Fibroblast of lung (primary cell): ENCODE measurements around the gene SMARCA4. TPM values are rescaled to one million over a fixed set of nuclear protein-coding genes. Genes with fewer than 3 reads are reported as not detected.

Experiments
- DNase-seq, 2 donors: peaks; one replicate each; pipeline versions ENCODE4 v3.0.0 to v3.0.0-alpha.2; 2010; ENCODE audit warnings: low read depth in 2 of 2
- H2AFZ ChIP-seq: 2 replicates; pipeline ENCODE4 v1.5.1; 2012; ENCODE audit warnings: low read length, control low read depth, inconsistent platforms
- H3K27ac ChIP-seq: 2 replicates; pipeline ENCODE4 v1.5.1; 2011; ENCODE audit warnings: low read length, control low read depth; ENCODE audit not compliant: insufficient read depth
- H3K27me3 ChIP-seq: 2 replicates; pipeline ENCODE4 v1.5.1; 2011; ENCODE audit warnings: mild to moderate bottlenecking, low read length; ENCODE audit not compliant: control insufficient read depth, insufficient read depth
- H3K36me3 ChIP-seq: 2 replicates; pipeline ENCODE4 v1.5.1; 2011; ENCODE audit warnings: low read length; ENCODE audit not compliant: control insufficient read depth, insufficient read depth
- H3K4me1 ChIP-seq: 2 replicates; pipeline ENCODE4 v1.5.1; 2011; ENCODE audit warnings: low read length; ENCODE audit not compliant: control insufficient read depth, insufficient read depth; ENCODE audit errors: extremely low read depth
- H3K4me2 ChIP-seq: 2 replicates; pipeline ENCODE4 v1.5.1; 2011; ENCODE audit warnings: low read length, control low read depth; ENCODE audit not compliant: insufficient read depth; ENCODE audit errors: extremely low read depth
- H3K4me3 ChIP-seq, 4 experiments: fragments of 200-600 bp in 1 of 4; sonication (generic) in 1 of 4; replicated peaks in 1 of 4; 2 replicates each; pipeline ENCODE4 v1.5.1; 2011 to 2016; ENCODE audit warnings: low read length in 4 of 4, low read depth in 3 of 4, mild to moderate bottlenecking in 3 of 4, control low read depth in 2 of 4, inconsistent platforms in 1 of 4, mixed read lengths in 1 of 4; ENCODE audit not compliant: insufficient read depth in 1 of 4; ENCODE audit errors: control extremely low read depth in 1 of 4
- H3K79me2 ChIP-seq: 2 replicates; pipeline ENCODE4 v1.5.1; 2012; ENCODE audit warnings: mild to moderate bottlenecking, low read length, inconsistent platforms; ENCODE audit not compliant: control insufficient read depth, insufficient read depth
- H3K9ac ChIP-seq: 2 replicates; pipeline ENCODE4 v1.5.1; 2011; ENCODE audit warnings: mild to moderate bottlenecking, low read length, control low read depth; ENCODE audit not compliant: insufficient read depth
- H3K9me3 ChIP-seq: 2 replicates; pipeline ENCODE4 v1.5.1; 2012; ENCODE audit warnings: low read depth, low read length; ENCODE audit not compliant: control insufficient read depth, insufficient read depth
- H4K20me1 ChIP-seq: 2 replicates; pipeline ENCODE4 v1.5.1; 2011; ENCODE audit warnings: low read length; ENCODE audit not compliant: control insufficient read depth, insufficient read depth; ENCODE audit errors: extremely low read depth
- CTCF ChIP-seq, 2 donors: IDR thresholded peaks in 1 of 2; conservative IDR thresholded peaks in 1 of 2; 1 replicate in 1 of 2; 2 replicates in 1 of 2; pipeline ENCODE4 v1.5.1; 2011 to 2012; ENCODE audit warnings: low read length in 2 of 2, control low read depth in 1 of 2, inconsistent platforms in 1 of 2, low read depth in 1 of 2, mild to moderate bottlenecking in 1 of 2
- EZH2 ChIP-seq: IDR thresholded peaks from 2 replicates; pipeline ENCODE4 v1.5.1; 2012; ENCODE audit warnings: low read length, control low read depth, mild to moderate bottlenecking; ENCODE audit errors: missing control alignments
- polyA plus RNA-seq, 2 donors: library from polyadenylated mRNA; depleted of rRNA in 1 of 2; stranded (reverse) in 1 of 2; unstranded in 1 of 2; fragments of >200 nt; gene quantifications; 2 replicates each; pipeline ENCODE4 v1.2.1, GENCODE V29; 2011 to 2012; ENCODE audit warnings: missing spikeins in 1 of 2
- total RNA-seq: library from RNA; depleted of rRNA; stranded (reverse); fragments of >200 nt; gene quantifications from 2 replicates; pipeline ENCODE4 v1.2.1, GENCODE V29; 2014

Gene SMARCA4
- total and polyA plus RNA-seq, 2 donors (not counting 1 experiment from before 2014, with no cell fraction given), result 28.1 to 61.1 TPM

GRCh38 chr19:11007385-11007784 is 46.6 kb downstream of the SMARCA4 start:
- Histone ChIP-seq H3K4me3 (no peak overlapping the region), H3K79me2 (no peaks in the 10 kb centered on the region), H3K27ac (no peak overlapping the region), H3K36me3 (peaks cover 26% of the 10 kb centered on the region), H4K20me1 (no peaks in the 10 kb centered on the region), H3K4me1 (no peaks in the 10 kb centered on the region), H2AFZ (no peak overlapping the region), H3K27me3 (no peaks in the 10 kb centered on the region), H3K4me2 (no peak overlapping the region), H3K9ac (no peak overlapping the region), H3K9me3 (no peaks in the 10 kb centered on the region)
- DNase-seq, result no peak
- TF ChIP-seq EZH2, result no peak
- TF ChIP-seq CTCF (conservative IDR thresholded peaks at IDR 0.05 in 1 of 2, IDR thresholded peaks at IDR 0.05 in 1 of 2; ENCODE audit: low read depth in 1 of 2, low read length in 2 of 2), result no peak

GRCh38 chr19:11007962-11008532 is 47.2 kb downstream of the SMARCA4 start:
- H3K36me3 ChIP-seq, result peaks cover 28% of the 10 kb centered on the region
- no peaks in the 10 kb centered on the region for H3K79me2 ChIP-seq
- no peak for DNase-seq

GRCh38 chr19:11010041-11010440 is 49.2 kb downstream of the SMARCA4 start:
- no peak for DNase-seq
- no peak overlapping the region for H2AFZ ChIP-seq
- no peak overlapping the region for H3K4me2 ChIP-seq
- H3K36me3 ChIP-seq, result peaks cover 37% of the 10 kb centered on the region
- H3K27me3 ChIP-seq, result no peaks in the 10 kb centered on the region
- H4K20me1 ChIP-seq, result no peaks in the 10 kb centered on the region
- H3K4me1 ChIP-seq, result no peaks in the 10 kb centered on the region
- H3K27ac ChIP-seq, result no peak overlapping the region
- no peaks in the 10 kb centered on the region for H3K79me2 ChIP-seq
- no peak overlapping the region for H3K4me3 ChIP-seq
- no peak overlapping the region for H3K9ac ChIP-seq
- no peaks in the 10 kb centered on the region for H3K9me3 ChIP-seq
- TF ChIP-seq CTCF (conservative IDR thresholded peaks at IDR 0.05 in 1 of 2, IDR thresholded peaks at IDR 0.05 in 1 of 2; ENCODE audit: low read depth in 1 of 2, low read length in 2 of 2) (no peak), EZH2 (no peak)

More at GRCh38 chr19:11007962-11008532, 47.2 kb downstream of the SMARCA4 start:
- H2AFZ ChIP-seq, result no peak overlapping the region
- H3K27ac ChIP-seq, result no peak overlapping the region
- no peaks in the 10 kb centered on the region for H3K9me3 ChIP-seq
- no peak overlapping the region for H3K4me3 ChIP-seq
- no peaks in the 10 kb centered on the region for H4K20me1 ChIP-seq
- no peak for TF ChIP-seq CTCF (conservative IDR thresholded peaks at IDR 0.05 in 1 of 2, IDR thresholded peaks at IDR 0.05 in 1 of 2; ENCODE audit: low read depth in 1 of 2, low read length in 2 of 2)
- TF ChIP-seq EZH2, result no peak
- no peak overlapping the region for H3K4me2 ChIP-seq
- no peaks in the 10 kb centered on the region for H3K4me1 ChIP-seq
- no peak overlapping the region for H3K9ac ChIP-seq
- H3K27me3 ChIP-seq, result no peaks in the 10 kb centered on the region
